ENCODE results near the gene WDR27. TPM values are rescaled to one million over a fixed set of nuclear protein-coding genes. Genes with fewer than 3 reads are reported as not detected.
"Not testable (repeated sequence)": the region's sequence is repeated elsewhere in the genome, so short reads cannot be mapped to it uniquely, and the experiment has no call there.

The WDR27 gene
- total RNA-seq, 1 donor from 2014 or later = 27.5 TPM

GRCh38 chr6:169709293-169709692, 7.5 kb upstream of the WDR27 start:
- DNase-seq (ENCODE audit: low read depth) = no peak

DNA sequence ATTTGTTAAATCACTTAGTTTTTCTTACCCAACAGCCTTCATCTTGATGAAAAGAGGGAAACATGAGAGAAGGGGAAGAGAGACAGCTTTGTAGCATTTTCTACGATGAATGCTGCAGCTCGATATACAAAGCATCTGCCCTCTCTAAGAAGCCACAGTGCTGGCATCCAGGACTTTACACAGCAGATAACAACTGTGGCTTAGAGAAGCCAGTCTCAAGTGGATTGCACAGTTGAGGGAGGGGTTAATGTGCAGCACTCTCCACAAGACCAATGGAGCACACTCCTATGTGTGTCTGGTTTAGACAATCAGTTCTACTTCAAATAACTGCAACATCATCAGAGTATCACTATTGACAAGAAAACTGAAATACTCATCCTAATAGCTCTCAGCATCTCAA, 5.9 kb upstream of the WDR27 start:
- no peak for DNase-seq (ENCODE audit: low read depth)

GRCh38 chr6:169702840-169703246, 1.0 kb upstream of the WDR27 start:
- no peak for DNase-seq (ENCODE audit: low read depth)

DNA sequence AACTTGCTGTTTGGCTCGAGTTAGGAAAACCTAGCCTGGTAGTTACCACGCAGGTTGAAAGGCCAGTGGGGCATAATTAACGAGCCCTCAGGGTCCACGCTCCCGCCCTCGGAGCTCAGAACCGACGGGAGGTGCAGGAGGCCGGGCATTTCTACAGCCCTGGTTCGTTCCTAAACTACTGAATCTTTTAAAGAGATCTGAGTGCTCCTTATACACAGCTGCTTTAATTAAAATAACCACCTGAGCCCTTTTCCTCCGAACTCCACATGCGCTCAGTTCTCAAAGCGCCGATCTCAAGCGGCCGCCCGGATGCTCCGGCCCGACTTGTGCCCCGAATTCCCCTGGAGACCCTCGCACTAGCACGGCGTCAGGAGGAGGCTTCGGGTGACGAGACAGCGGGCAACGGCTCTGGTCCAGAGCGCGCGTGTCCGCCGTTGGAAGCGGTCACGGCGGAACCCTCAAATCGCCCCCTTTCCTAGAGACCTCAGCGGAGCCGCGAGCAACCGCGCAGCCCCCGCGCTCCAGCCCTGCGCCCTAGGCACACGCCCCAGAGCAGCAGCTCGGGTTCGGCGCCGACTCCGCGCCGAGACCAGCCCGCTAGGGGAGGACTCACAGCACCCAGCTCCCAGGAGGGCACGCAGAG, 397 bp downstream of the WDR27 start:
- no peak for DNase-seq (ENCODE audit: low read depth)

- DNase-seq (ENCODE audit: low read depth) = peak; percentile 46
Measured at GRCh38 chr6:169700296-169700695, 1.5 kb downstream of the WDR27 start.

DNA sequence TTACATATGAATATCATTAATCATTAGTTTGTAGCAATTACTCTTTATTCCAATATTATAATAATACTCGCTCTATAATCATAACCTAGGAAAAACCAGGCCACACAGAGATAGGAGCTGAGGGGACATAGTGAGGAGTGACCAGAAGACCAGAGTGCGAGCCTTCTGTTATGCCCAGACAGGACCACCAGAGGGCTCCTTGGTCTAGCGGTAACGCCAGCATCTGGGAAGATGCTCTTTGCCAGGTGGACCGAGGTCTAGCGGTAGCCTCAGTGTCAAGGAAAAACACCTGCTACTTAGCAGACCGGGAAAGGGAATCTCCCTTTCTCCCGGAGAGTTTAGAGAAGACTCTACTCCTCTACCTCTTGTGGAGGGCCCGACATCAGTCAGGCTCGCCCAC, 4.7 kb downstream of the WDR27 start:
- DNase-seq (ENCODE audit: low read depth) = not testable (repeated sequence)

GRCh38 chr6:169695131-169695530, 6.7 kb downstream of the WDR27 start:
- no peak for DNase-seq (ENCODE audit: low read depth)

DNA sequence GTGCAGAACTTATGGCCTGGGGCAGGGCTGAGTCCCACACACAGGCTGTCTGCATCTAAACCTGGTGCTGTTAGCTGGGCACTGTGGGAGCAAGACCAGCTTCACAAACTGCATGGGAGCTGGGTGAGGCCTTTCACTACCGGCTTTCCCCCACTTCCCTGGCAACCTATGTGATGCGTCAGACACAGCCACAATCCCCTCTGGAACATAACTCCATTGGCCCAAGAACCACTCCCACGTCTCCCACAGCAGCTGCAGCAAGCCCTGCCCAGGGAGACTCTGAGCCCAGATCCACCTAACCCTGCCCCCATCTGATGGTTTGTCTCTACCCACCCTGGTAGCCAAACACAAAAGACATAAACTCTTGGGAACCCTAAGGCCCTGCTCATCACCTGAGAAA, 9.3 kb downstream of the WDR27 start:
- no peak for DNase-seq (ENCODE audit: low read depth)

GRCh38 chr6:169691260-169691659, 10.6 kb downstream of the WDR27 start:
- no peak for DNase-seq (ENCODE audit: low read depth)

GRCh38 chr6:169689287-169689686, 12.5 kb downstream of the WDR27 start:
- DNase-seq (ENCODE audit: low read depth) = peak; percentile 69

DNA sequence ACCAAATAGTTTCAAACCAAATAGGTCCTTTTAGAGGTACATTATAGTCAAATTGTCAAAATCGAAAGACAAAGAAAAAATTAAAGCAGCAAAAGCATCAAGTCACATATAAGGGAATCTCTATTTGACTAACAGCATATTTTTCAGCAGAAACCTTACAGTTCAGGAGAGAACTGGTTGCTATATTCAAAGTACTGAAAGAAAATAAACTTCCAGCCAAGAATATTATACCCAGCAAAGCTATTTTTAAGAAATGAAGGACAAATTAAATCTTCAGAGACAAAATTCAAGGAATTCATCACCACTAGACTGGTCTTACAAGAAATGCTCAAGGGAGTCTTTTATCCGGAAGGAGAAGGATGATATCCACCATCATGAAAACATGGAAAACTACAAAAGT, 16.0 kb downstream of the WDR27 start:
- no peak for DNase-seq (ENCODE audit: low read depth)

- DNase-seq (ENCODE audit: low read depth) = no peak
Measured at GRCh38 chr6:169684056-169684455, 17.8 kb downstream of the WDR27 start.

GRCh38 chr6:169678342-169678741, 23.5 kb downstream of the WDR27 start:
- no peak for DNase-seq (ENCODE audit: low read depth)

- peak; percentile 31 for DNase-seq (ENCODE audit: low read depth)
Measured at GRCh38 chr6:169677096-169677495, 24.7 kb downstream of the WDR27 start.

DNA sequence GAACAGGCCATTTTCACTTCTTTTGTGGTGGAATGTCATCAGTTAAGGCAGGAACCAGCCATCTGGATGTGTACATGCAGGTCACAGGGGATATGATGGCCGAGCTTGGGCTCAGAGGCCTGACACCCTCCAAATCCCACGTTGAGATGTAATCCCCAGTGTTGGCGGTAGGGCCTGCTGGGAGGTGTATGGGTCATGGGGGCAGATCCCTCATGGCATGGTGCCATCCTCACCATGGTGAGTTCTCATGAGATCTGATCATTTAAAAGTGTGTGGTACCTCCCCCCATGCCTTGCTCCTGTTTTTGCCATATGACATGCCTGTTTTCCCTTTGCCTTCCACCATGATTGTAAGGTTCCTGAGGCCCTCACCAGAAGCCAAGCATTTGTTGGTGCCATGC, 26.8 kb downstream of the WDR27 start:
- no peak for DNase-seq (ENCODE audit: low read depth)

GRCh38 chr6:169671563-169671962, 30.3 kb downstream of the WDR27 start:
- no peak for DNase-seq (ENCODE audit: low read depth)

- DNase-seq (ENCODE audit: low read depth) = no peak
Measured at GRCh38 chr6:169669889-169670288, 31.9 kb downstream of the WDR27 start.

DNA sequence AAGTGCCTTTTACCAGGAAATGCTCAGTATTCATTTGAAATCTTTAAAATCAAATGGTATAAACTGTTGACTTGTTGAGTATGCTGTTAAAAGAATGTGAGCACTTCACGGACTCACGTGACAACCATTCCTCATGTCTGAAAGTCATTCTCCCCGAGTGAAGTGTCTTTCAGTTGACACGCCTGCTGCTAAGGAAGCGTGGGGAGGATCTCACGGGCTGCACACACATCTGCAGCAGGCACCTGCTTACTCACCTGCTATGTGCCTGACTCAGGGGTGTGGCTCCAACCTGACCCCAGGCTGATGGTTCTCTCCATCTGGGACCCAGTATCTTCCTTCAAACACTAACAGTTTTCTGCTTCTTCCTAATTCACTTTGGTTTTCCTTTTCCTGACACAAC, 32.7 kb downstream of the WDR27 start:
- no peak for DNase-seq (ENCODE audit: low read depth)

GRCh38 chr6:169668203-169668847, 33.5 kb downstream of the WDR27 start:
- DNase-seq (ENCODE audit: low read depth) = no peak

DNA sequence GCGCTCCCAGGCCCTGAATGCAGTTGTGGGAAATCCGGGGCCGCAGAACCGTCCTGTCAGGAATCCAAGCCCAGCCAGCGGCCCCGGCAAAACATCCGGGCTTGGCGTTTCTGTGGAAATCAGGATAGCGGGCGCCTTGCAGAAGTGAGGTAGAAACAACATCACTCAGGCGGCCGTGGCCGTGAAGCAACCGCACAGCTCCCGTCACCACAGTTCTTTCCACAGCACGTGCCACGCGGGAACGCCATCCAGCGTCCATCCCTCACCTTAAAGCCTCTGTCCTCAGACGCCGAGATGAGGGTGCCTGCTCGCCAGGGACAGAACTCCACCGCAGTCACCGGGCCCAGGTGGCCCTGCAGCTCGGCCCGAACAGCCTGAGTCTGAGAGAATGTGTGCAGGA, 34.1 kb downstream of the WDR27 start:
- no peak for DNase-seq (ENCODE audit: low read depth)

GRCh38 chr6:169666441-169666840, 35.4 kb downstream of the WDR27 start:
- DNase-seq (ENCODE audit: low read depth) = no peak

DNA sequence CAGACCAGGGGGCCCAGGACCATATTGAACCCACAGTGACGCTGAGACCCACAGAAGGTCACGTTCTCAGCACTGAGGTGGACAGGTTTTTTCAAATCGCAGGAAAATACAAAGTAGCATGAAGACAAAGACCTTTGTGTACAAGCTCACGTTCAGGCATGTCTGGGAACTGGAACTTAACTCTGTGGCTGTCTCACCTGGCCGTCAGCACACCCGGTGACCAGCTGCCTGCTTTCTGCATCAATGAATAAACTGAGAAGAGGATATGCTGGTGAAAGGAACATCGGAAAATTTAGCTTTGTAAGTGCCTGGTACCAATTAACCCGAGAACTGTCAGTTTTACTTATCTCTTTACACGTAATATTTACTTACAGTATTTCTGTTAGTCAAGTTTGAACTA, 36.5 kb downstream of the WDR27 start:
- DNase-seq (ENCODE audit: low read depth) = no peak

GRCh38 chr6:169664227-169664626, 37.6 kb downstream of the WDR27 start:
- DNase-seq (ENCODE audit: low read depth) = no peak

DNA sequence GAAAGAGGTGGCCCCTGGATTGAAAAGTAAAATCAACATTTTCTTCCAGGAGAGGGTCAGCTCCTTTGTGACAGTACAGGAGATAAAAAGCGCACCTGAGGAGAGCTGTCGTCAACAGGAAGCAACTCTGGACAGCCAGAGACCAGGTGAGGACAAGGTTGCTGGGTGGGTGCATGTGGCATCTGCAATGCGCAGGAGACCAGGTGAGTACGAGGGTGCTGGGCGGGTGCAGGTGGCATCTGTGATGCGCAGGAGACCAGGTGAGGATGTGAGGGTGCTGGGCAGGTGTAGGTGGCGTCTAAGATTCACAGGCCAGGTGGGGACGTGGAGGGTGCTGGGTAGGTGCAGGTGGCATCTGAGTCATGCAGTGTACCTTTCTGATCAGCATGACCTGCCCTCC, 38.4 kb downstream of the WDR27 start:
- no peak for DNase-seq (ENCODE audit: low read depth)

Measured in renal cortical epithelial cell (primary cell).